Neural progenitor cell (in vitro differentiated cells): ENCODE data around the gene SYT6. TPM values are rescaled to one million over a fixed set of nuclear protein-coding genes. Genes with fewer than 3 reads are reported as not detected.

Experiments
- DNase-seq: peaks from one replicate; pipeline ENCODE4 v3.0.0-alpha.2; 2016; ENCODE audit warnings: low spot score
- H2AFZ ChIP-seq: fragments of 200-600 bp; sonication (generic); replicated peaks from 2 replicates; pipeline ENCODE4 v1.6.1; 2016; ENCODE audit warnings: antibody characterized with exemption
- H3F3A ChIP-seq: fragments of 200-600 bp; sonication (generic); 2 replicates; pipeline ENCODE4 v1.6.1; 2016; ENCODE audit warnings: antibody characterized with exemption, low read depth
- H3K27ac ChIP-seq: fragments of 200-600 bp; sonication (generic); 2 replicates; pipeline ENCODE4 v1.5.1; 2016; ENCODE audit warnings: mild to moderate bottlenecking
- H3K27me3 ChIP-seq: fragments of 200-600 bp; sonication (generic); 2 replicates; pipeline ENCODE4 v1.6.1; 2016; ENCODE audit warnings: mild to moderate bottlenecking, moderate library complexity
- H3K36me3 ChIP-seq: fragments of 200-600 bp; sonication (generic); 2 replicates; pipeline ENCODE4 v1.5.1; 2016
- H3K4me1 ChIP-seq: fragments of 200-600 bp; sonication (generic); 2 replicates; pipeline ENCODE4 v1.6.1; 2016; ENCODE audit warnings: mixed run types
- H3K4me2 ChIP-seq: fragments of 200-600 bp; sonication (generic); 2 replicates; pipeline ENCODE4 v1.6.1; 2016
- H3K4me3 ChIP-seq: fragments of 200-600 bp; sonication (generic); 2 replicates; pipeline ENCODE4 v1.5.1; 2016
- H3K79me2 ChIP-seq: fragments of 200-600 bp; sonication (generic); 2 replicates; pipeline ENCODE4 v1.6.1; 2016; ENCODE audit warnings: low read depth
- H3K9ac ChIP-seq: fragments of 200-600 bp; sonication (generic); 2 replicates; pipeline ENCODE4 v1.6.1; 2016
- H3K9me3 ChIP-seq: fragments of 200-600 bp; sonication (generic); 2 replicates; pipeline ENCODE4 v1.5.1; 2016; ENCODE audit warnings: low read depth
- H4K20me1 ChIP-seq: fragments of 200-600 bp; sonication (generic); 2 replicates; pipeline ENCODE4 v1.6.1; 2016; ENCODE audit warnings: low read depth
- H3K27ac Mint-ChIP-seq: 3 replicates; pipeline ENCODE4 v1.8.0; 2021; ENCODE audit warnings: mixed read lengths
- H3K27me3 Mint-ChIP-seq: 2 replicates; pipeline ENCODE4 v1.8.0; 2022; ENCODE audit warnings: low read depth, mild to moderate bottlenecking, inconsistent platforms, moderate library complexity, mixed read lengths; ENCODE audit not compliant: insufficient read depth
- H3K36me3 Mint-ChIP-seq: 3 replicates; pipeline ENCODE4 v1.8.0; 2021; ENCODE audit warnings: mixed read lengths
- H3K4me1 Mint-ChIP-seq: 3 replicates; pipeline ENCODE4 v1.8.0; 2021; ENCODE audit warnings: mixed read lengths
- H3K4me3 Mint-ChIP-seq: 3 replicates; pipeline ENCODE4 v1.8.0; 2021; ENCODE audit warnings: mild to moderate bottlenecking, moderate library complexity, mixed read lengths
- H3K9me3 Mint-ChIP-seq: 3 replicates; pipeline ENCODE4 v1.8.0; 2020; ENCODE audit warnings: mixed read lengths
- EZH2 ChIP-seq: fragments of 200-600 bp; sonication (generic); IDR thresholded peaks from 2 replicates; pipeline ENCODE4 v1.6.1; 2017; ENCODE audit warnings: antibody characterized with exemption, mild to moderate bottlenecking, moderate library complexity
- EZH2phosphoT487 ChIP-seq: fragments of 200-600 bp; sonication (generic); IDR thresholded peaks from 2 replicates; pipeline ENCODE4 v1.6.1; 2017; ENCODE audit warnings: antibody characterized with exemption
- total RNA-seq: library from RNA; depleted of rRNA; stranded (reverse); fragments of >200 nt; gene quantifications from 2 replicates; pipeline ENCODE4 v1.2.3, GENCODE V29; 2015; ENCODE audit warnings: low replicate concordance
- TF ChIP-seq, protein P1 (sequence below): fragments of 200-600 bp; sonication (generic); IDR thresholded peaks from 2 replicates; pipeline ENCODE4 v1.5.1; 2017; ENCODE audit warnings: antibody characterized with exemption, mild to moderate bottlenecking

Gene SYT6
- total RNA-seq, 1 donor from 2014 or later: 8.1 TPM

DNA sequence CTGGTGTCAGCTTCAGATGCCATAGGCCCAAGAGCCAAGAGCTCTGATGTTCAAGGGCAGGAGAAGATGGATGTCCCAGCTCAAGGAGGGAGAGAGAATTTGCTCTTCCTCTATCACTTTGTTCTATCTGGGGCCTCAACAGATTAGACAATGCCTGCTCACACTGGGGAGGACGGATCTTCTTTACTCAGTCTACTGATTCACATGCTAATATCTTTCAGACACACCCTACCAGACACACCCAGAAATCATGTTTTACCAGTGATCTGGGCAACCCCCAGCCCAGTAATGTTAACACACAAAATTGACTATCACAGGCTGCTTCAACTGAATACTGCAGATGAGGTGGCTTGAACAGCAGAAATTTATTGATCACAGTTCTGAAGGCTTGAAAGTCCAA is 105.4 kb downstream of the SYT6 start:
- peaks cover 7% of the 10 kb centered on the region for H3K9me3 Mint-ChIP-seq
- H3K4me3 ChIP-seq: no peak overlapping the region
- TF ChIP-seq, protein P1, sequence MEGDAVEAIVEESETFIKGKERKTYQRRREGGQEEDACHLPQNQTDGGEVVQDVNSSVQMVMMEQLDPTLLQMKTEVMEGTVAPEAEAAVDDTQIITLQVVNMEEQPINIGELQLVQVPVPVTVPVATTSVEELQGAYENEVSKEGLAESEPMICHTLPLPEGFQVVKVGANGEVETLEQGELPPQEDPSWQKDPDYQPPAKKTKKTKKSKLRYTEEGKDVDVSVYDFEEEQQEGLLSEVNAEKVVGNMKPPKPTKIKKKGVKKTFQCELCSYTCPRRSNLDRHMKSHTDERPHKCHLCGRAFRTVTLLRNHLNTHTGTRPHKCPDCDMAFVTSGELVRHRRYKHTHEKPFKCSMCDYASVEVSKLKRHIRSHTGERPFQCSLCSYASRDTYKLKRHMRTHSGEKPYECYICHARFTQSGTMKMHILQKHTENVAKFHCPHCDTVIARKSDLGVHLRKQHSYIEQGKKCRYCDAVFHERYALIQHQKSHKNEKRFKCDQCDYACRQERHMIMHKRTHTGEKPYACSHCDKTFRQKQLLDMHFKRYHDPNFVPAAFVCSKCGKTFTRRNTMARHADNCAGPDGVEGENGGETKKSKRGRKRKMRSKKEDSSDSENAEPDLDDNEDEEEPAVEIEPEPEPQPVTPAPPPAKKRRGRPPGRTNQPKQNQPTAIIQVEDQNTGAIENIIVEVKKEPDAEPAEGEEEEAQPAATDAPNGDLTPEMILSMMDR: no peak
- TF ChIP-seq EZH2phosphoT487: no peak
- no peak for TF ChIP-seq EZH2
- no peaks in the 10 kb centered on the region for H3K9me3 ChIP-seq
- H3K79me2 ChIP-seq: no peaks in the 10 kb centered on the region
- peaks cover 2% of the 10 kb centered on the region for H3K27me3 Mint-ChIP-seq
- peaks cover 52% of the 10 kb centered on the region for H3K4me1 ChIP-seq
- H3K4me3 Mint-ChIP-seq: no peak overlapping the region
- no peak overlapping the region for H3K27ac Mint-ChIP-seq
- no peaks in the 10 kb centered on the region for H3K36me3 Mint-ChIP-seq
- no peak overlapping the region for H2AFZ ChIP-seq
- no peak for DNase-seq
- H3K36me3 ChIP-seq: no peaks in the 10 kb centered on the region
- H3F3A ChIP-seq: peaks cover 33% of the 10 kb centered on the region
- H3K4me2 ChIP-seq: no peak overlapping the region
- no peaks in the 10 kb centered on the region for H3K27me3 ChIP-seq
- H3K27ac ChIP-seq: no peak overlapping the region
- H3K9ac ChIP-seq: no peak overlapping the region
- no peaks in the 10 kb centered on the region for H4K20me1 ChIP-seq
- H3K4me1 Mint-ChIP-seq: no peaks in the 10 kb centered on the region

DNA sequence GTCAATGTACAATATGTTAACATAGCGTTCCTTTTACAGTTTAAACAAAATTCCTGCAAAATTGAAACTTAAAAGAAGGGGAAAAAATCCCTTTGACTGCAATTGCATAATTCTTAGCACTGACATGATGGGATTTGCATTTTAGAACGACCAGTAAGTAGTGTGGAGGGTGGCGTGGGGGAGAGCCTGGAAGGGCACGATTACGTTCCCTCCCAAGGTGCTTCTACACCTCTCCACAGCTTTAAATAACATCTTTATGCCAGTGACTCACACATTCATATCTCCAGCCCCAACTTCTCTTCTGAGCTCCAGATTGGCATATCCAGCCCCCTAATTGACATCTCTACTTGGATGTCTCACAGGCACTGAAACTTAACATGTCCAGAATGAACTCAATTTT is 110.1 kb downstream of the SYT6 start:
- no peak for DNase-seq
- Mint-ChIP-seq H3K4me1 (peaks cover 2% of the 10 kb centered on the region), H3K27me3 (peaks cover 2% of the 10 kb centered on the region), H3K9me3 (peaks cover 9% of the 10 kb centered on the region), H3K27ac (no peak overlapping the region), H3K36me3 (peaks cover 2% of the 10 kb centered on the region), H3K4me3 (no peak overlapping the region)
- H3K79me2 ChIP-seq: no peaks in the 10 kb centered on the region
- TF ChIP-seq EZH2: no peak
- TF ChIP-seq, protein P1: no peak
- TF ChIP-seq EZH2phosphoT487: no peak
- H3K4me1 ChIP-seq: peaks cover 38% of the 10 kb centered on the region
- H3F3A ChIP-seq: peaks cover 8% of the 10 kb centered on the region
- H3K36me3 ChIP-seq: no peaks in the 10 kb centered on the region
- no peak overlapping the region for H3K4me3 ChIP-seq
- H3K27ac ChIP-seq: no peak overlapping the region
- H3K9ac ChIP-seq: no peak overlapping the region
- no peaks in the 10 kb centered on the region for H3K9me3 ChIP-seq
- H4K20me1 ChIP-seq: no peaks in the 10 kb centered on the region
- H2AFZ ChIP-seq: no peak overlapping the region
- H3K4me2 ChIP-seq: no peak overlapping the region
- H3K27me3 ChIP-seq: no peaks in the 10 kb centered on the region

DNA sequence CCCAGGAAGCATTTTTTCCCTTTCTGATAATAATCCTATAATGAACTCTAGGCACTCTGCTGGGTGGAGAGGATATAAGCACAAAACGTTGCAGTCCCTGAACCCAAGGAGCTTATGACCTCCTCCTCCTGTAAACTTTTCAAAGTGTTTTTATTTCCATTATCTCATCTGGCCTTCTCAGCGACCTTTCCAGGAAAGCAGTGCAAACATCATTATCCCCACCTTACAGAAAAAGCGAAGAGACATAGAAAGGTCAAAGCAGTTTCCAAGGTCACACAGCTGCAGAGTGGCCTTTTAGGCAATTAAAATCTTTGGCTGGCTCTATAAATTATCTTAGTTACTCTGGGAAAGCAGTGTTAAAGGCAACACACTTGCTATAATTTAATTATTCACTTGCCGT is 110.6 kb downstream of the SYT6 start:
- Mint-ChIP-seq H3K9me3 (peaks cover 9% of the 10 kb centered on the region), H3K36me3 (peaks cover 2% of the 10 kb centered on the region), H3K27me3 (peaks cover 2% of the 10 kb centered on the region), H3K27ac (no peak overlapping the region), H3K4me3 (no peak overlapping the region), H3K4me1 (peaks cover 2% of the 10 kb centered on the region)
- DNase-seq: no peak
- no peak overlapping the region for H3K4me2 ChIP-seq
- no peaks in the 10 kb centered on the region for H3K36me3 ChIP-seq
- no peaks in the 10 kb centered on the region for H3K79me2 ChIP-seq
- TF ChIP-seq, protein P1: no peak
- no peak for TF ChIP-seq EZH2phosphoT487
- TF ChIP-seq EZH2: no peak
- H3K9me3 ChIP-seq: no peaks in the 10 kb centered on the region
- H3K27ac ChIP-seq: no peak overlapping the region
- no peak overlapping the region for H3K9ac ChIP-seq
- H3K27me3 ChIP-seq: no peaks in the 10 kb centered on the region
- H3K4me1 ChIP-seq: peaks cover 38% of the 10 kb centered on the region
- H4K20me1 ChIP-seq: no peaks in the 10 kb centered on the region
- H3F3A ChIP-seq: peaks cover 13% of the 10 kb centered on the region
- no peak overlapping the region for H3K4me3 ChIP-seq
- H2AFZ ChIP-seq: no peak overlapping the region
